Body of pancreas (tissue), 4 donors: ENCODE measurements around the gene TENT5C.

ENCODE experiments used
- CTCF ChIP-seq, 7 experiments: fragments of 450-650 bp in 4 of 7; fragments of 200-600 bp in 3 of 7; sonication (generic) in 3 of 7; IDR thresholded peaks; one replicate each; pipeline ENCODE4 v1.5.1; 2016 to 2019; ENCODE audit warnings: antibody characterized with exemption in 7 of 7
- POLR2A ChIP-seq, 3 donors: fragments of 450-650 bp; IDR thresholded peaks; one replicate each; pipeline ENCODE4 v1.6.1; 2016; ENCODE audit warnings: antibody characterized with exemption in 3 of 3, mild to moderate bottlenecking in 2 of 3

GRCh38 chr1:117616356-117616755, 10.5 kb downstream of the TENT5C start:
- TF ChIP-seq CTCF (IDR thresholded peaks at IDR 0.05), result no peak
- no peak for TF ChIP-seq POLR2A (IDR thresholded peaks at IDR 0.05)
